HepG2 (cell line): ENCODE measurements around the gene LAMB2. TPM values are rescaled to one million over a fixed set of nuclear protein-coding genes. Genes with fewer than 3 reads are reported as not detected.

Experiments used
- AKAP8 ChIP-seq: sonication (generic); formaldehyde crosslinking; IDR thresholded peaks from 2 replicates; pipeline ENCODE4 v1.5.1; 2020; ENCODE audit warnings: mild to moderate bottlenecking, missing genetic modification reagents
- CEBPG ChIP-seq: IDR thresholded peaks from 2 replicates; pipeline ENCODE4 v1.6.1; 2016
- EP300 ChIP-seq, 3 experiments: sonication (generic) in 1 of 3; formaldehyde crosslinking in 1 of 3; IDR thresholded peaks; 2 replicates each; pipeline versions ENCODE4 v1.5.1 to v1.6.1; 2011 to 2020; ENCODE audit warnings: low read depth in 2 of 3, low read length in 2 of 3, borderline replicate concordance in 1 of 3, improper control_type of control experiment in 1 of 3, mild to moderate bottlenecking in 1 of 3, missing genetic modification reagents in 1 of 3, moderate library complexity in 1 of 3
- FOSL2 ChIP-seq: sonication (generic); formaldehyde crosslinking; IDR thresholded peaks from 2 replicates; pipeline ENCODE4 v1.4.0; 2020; ENCODE audit warnings: missing genetic modification reagents
- FOXP1 ChIP-seq, 2 experiments: fragments of 450-650 bp in 1 of 2; IDR thresholded peaks; 2 replicates each; pipeline ENCODE4 v1.6.1; 2017 to 2018; ENCODE audit warnings: antibody characterized with exemption in 1 of 2
- HDAC2 ChIP-seq: sonication (generic); formaldehyde crosslinking; IDR thresholded peaks from 2 replicates; pipeline ENCODE4 v1.4.0; 2020; ENCODE audit warnings: missing genetic modification reagents
- NCOA2 ChIP-seq: sonication (generic); formaldehyde crosslinking; IDR thresholded peaks from 2 replicates; pipeline ENCODE4 v1.8.0; 2022; ENCODE audit warnings: inconsistent platforms
- NCOR1 ChIP-seq: fragments of 200-600 bp; sonication (generic); IDR thresholded peaks from 2 replicates; pipeline ENCODE4 v1.7.0; 2017; ENCODE audit warnings: antibody characterized with exemption, low read length, borderline replicate concordance
- NR2C2 ChIP-seq: sonication (generic); formaldehyde crosslinking; IDR thresholded peaks from 2 replicates; pipeline ENCODE4 v1.4.0; 2020; ENCODE audit warnings: missing genetic modification reagents, mild to moderate bottlenecking, moderate library complexity, borderline replicate concordance
- NR2F1 ChIP-seq, 2 experiments: fragments of 450-650 bp in 1 of 2; formaldehyde crosslinking in 1 of 2; IDR thresholded peaks; 2 replicates each; pipeline versions ENCODE4 v1.5.0 to v1.6.1; 2016 to 2020; ENCODE audit warnings: mild to moderate bottlenecking in 1 of 2, missing compliant biosample characterization in 1 of 2, missing genetic modification reagents in 1 of 2, moderate library complexity in 1 of 2
- NR2F2 ChIP-seq: IDR thresholded peaks from 2 replicates; pipeline ENCODE4 v1.6.1; 2012; ENCODE audit warnings: low read depth, inconsistent platforms, borderline replicate concordance
- NR2F6 ChIP-seq, 2 experiments: IDR thresholded peaks; 2 replicates each; pipeline ENCODE4 v1.6.1; 2016; ENCODE audit warnings: antibody characterized with exemption in 1 of 2, mild to moderate bottlenecking in 1 of 2
- RARA ChIP-seq: IDR thresholded peaks from 2 replicates; pipeline ENCODE4 v1.6.1; 2016; ENCODE audit warnings: missing genetic modification reagents, missing compliant biosample characterization
- RBM39 ChIP-seq: fragments of 200-400 bp; formaldehyde crosslinking; IDR thresholded peaks from one replicate; pipeline ENCODE4 v1.6.1; 2018; ENCODE audit warnings: antibody characterized with exemption, mild to moderate bottlenecking, low read depth, low read length; ENCODE audit not compliant: poor library complexity, severe bottlenecking
- SALL1 ChIP-seq: sonication (generic); formaldehyde crosslinking; IDR thresholded peaks from 2 replicates; pipeline ENCODE4 v1.8.0; 2022; ENCODE audit warnings: mild to moderate bottlenecking, missing genetic modification reagents
- STAG1 ChIP-seq: sonication (generic); formaldehyde crosslinking; IDR thresholded peaks from 2 replicates; pipeline ENCODE4 v1.4.0; 2020; ENCODE audit warnings: missing genetic modification reagents
- XRCC5 ChIP-seq: fragments of 200-400 bp; formaldehyde crosslinking; optimal IDR thresholded peaks from 2 replicates; pipeline ENCODE3; 2017; ENCODE audit warnings: mild to moderate bottlenecking, low read length
- ZBTB20 ChIP-seq: sonication (generic); formaldehyde crosslinking; IDR thresholded peaks from 2 replicates; pipeline ENCODE4 v1.8.1; 2023; ENCODE audit warnings: missing genetic modification reagents, low read depth, mild to moderate bottlenecking, borderline replicate concordance
- ZMYM2 ChIP-seq: sonication (generic); formaldehyde crosslinking; IDR thresholded peaks from 2 replicates; pipeline ENCODE4 v1.8.0; 2022; ENCODE audit warnings: mild to moderate bottlenecking, missing genetic modification reagents
- ZNF232 ChIP-seq: sonication (generic); formaldehyde crosslinking; IDR thresholded peaks from 2 replicates; pipeline ENCODE4 v1.4.0; 2020; ENCODE audit warnings: missing genetic modification reagents, borderline replicate concordance
- ZSCAN12 ChIP-seq: sonication (generic); formaldehyde crosslinking; IDR thresholded peaks from 2 replicates; pipeline ENCODE4 v1.9.0; 2021; ENCODE audit warnings: mild to moderate bottlenecking, missing genetic modification reagents
- ZSCAN22 ChIP-seq: sonication (generic); formaldehyde crosslinking; IDR thresholded peaks from 2 replicates; pipeline ENCODE4 v1.4.0; 2020; ENCODE audit warnings: mild to moderate bottlenecking, missing genetic modification reagents
- polyA plus RNA-seq, 8 experiments: library from polyadenylated mRNA; depleted of rRNA in 3 of 8; stranded (reverse) in 7 of 8; unstranded in 1 of 8; fragments of >200 nt; fragmentation: Illumina TruSeq in 4 of 8; extraction: Trizol in 4 of 8; gene quantifications; 2 replicates each; pipeline versions ENCODE4 v1.2.1 to v1.2.3, GENCODE V29; 2011 to 2016; ENCODE audit warnings: low read depth in 4 of 8, missing spikeins in 1 of 8, mixed read lengths in 1 of 8; ENCODE audit not compliant: insufficient read depth in 1 of 8
- total RNA-seq, 5 experiments: library from RNA; depleted of rRNA; stranded (reverse); fragments of >200 nt; fragmentation: Illumina TruSeq; extraction: Trizol; gene quantifications; 2 replicates each; pipeline ENCODE4 v1.2.3, GENCODE V29; 2016; ENCODE audit warnings: low read depth in 1 of 5
- TF ChIP-seq, protein P1 (sequence below): sonication (generic); formaldehyde crosslinking; IDR thresholded peaks from 2 replicates; pipeline ENCODE4 v1.5.0; 2020; ENCODE audit warnings: mild to moderate bottlenecking, missing genetic modification reagents
- TF ChIP-seq, protein P2 (sequence below): sonication (generic); formaldehyde crosslinking; IDR thresholded peaks from 2 replicates; pipeline ENCODE4 v1.5.1; 2020; ENCODE audit warnings: mild to moderate bottlenecking, missing genetic modification reagents, moderate library complexity

LAMB2 gene
- total and polyA plus RNA-seq, 2 of the 13 experiments (the other 11 are each of a cell fraction or from before 2014, with no cell fraction given): 208 to 443 TPM

DNA sequence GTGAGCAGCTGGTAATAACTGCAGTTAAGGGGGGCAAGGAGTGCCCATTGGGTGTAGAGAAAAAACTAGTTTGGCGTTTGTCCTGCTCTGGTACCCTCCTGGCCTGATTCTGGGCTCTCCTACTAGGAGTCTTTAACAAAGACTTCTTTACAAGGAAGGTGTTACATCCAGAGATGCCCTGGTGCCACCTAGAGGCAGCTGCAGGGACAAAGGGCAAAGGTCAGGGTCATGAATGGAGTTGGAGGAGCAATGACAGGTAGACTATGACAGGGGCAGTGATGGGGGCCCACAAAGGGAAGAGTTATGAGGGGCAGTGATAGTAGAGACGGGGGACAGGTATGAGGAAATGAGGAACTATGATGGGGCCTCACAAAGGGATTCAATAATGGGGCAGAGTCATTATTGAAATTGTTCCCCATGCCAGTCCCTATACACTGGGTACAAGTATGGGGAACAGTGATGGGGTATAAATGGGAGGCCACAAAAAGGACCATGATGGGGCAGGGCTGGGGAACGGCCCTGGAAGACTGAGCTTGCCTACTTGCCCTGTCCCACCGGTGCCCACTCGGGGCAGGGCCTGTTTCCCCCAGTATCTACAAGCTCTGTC is 25.4 kb upstream of the LAMB2 start (continued):
- peak; percentile 80 for TF ChIP-seq XRCC5
- peak; percentile 95 for TF ChIP-seq NR2C2
- 0 out of 2 replicates have a peak, but pooled peaks have one; percentile 12 for TF ChIP-seq FOSL2 (CRISPR knock-in tag)
- TF ChIP-seq AKAP8 (CRISPR knock-in tag): peak; percentile 9; the same call in 1 of the 2 replicates
- peak; percentile 99 to 100 for TF ChIP-seq NR2F1 (CRISPR knock-in tag; IDR thresholded peaks at IDR 0.05)
- TF ChIP-seq, protein P1, sequence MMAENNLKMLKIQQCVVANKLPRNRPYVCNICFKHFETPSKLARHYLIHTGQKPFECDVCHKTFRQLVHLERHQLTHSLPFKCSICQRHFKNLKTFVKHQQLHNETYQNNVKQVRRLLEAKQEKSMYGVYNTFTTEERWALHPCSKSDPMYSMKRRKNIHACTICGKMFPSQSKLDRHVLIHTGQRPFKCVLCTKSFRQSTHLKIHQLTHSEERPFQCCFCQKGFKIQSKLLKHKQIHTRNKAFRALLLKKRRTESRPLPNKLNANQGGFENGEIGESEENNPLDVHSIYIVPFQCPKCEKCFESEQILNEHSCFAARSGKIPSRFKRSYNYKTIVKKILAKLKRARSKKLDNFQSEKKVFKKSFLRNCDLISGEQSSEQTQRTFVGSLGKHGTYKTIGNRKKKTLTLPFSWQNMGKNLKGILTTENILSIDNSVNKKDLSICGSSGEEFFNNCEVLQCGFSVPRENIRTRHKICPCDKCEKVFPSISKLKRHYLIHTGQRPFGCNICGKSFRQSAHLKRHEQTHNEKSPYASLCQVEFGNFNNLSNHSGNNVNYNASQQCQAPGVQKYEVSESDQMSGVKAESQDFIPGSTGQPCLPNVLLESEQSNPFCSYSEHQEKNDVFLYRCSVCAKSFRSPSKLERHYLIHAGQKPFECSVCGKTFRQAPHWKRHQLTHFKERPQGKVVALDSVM: no peak
- TF ChIP-seq CEBPG (CRISPR knock-in tag): 0 out of 2 replicates have a peak, but pooled peaks have one; percentile 8
- TF ChIP-seq SALL1 (CRISPR knock-in tag): peak; percentile 52; the same call in 1 of the 2 replicates
- TF ChIP-seq ZBTB20 (CRISPR knock-in tag): no peak
- TF ChIP-seq ZMYM2: no peak
- peak; percentile 79 for TF ChIP-seq STAG1 (CRISPR knock-in tag)
- no peak for TF ChIP-seq NCOA2
- peak; percentile 93 for TF ChIP-seq NR2F2
- TF ChIP-seq EP300 (IDR thresholded peaks at IDR 0.05; ENCODE audit: low read depth in 2 of 2, low read length in 2 of 2): peak in 1 of 2 experiments; percentile 27; a peak in 1 of 4 replicates
- no peak for TF ChIP-seq EP300 (CRISPR knock-in tag; IDR thresholded peaks at IDR 0.05; ENCODE audit: borderline replicate concordance)
- TF ChIP-seq RBM39: no peak
- TF ChIP-seq ZSCAN12 (CRISPR knock-in tag): no peak
- TF ChIP-seq ZSCAN22 (CRISPR knock-in tag): no peak
- TF ChIP-seq RARA (CRISPR knock-in tag): peak; percentile 53
- no peak for TF ChIP-seq FOXP1 (IDR thresholded peaks at IDR 0.05)
- no peak for TF ChIP-seq FOXP1 (CRISPR knock-in tag; IDR thresholded peaks at IDR 0.05)
- no peak for TF ChIP-seq ZNF232 (CRISPR knock-in tag)
- TF ChIP-seq, protein P2, sequence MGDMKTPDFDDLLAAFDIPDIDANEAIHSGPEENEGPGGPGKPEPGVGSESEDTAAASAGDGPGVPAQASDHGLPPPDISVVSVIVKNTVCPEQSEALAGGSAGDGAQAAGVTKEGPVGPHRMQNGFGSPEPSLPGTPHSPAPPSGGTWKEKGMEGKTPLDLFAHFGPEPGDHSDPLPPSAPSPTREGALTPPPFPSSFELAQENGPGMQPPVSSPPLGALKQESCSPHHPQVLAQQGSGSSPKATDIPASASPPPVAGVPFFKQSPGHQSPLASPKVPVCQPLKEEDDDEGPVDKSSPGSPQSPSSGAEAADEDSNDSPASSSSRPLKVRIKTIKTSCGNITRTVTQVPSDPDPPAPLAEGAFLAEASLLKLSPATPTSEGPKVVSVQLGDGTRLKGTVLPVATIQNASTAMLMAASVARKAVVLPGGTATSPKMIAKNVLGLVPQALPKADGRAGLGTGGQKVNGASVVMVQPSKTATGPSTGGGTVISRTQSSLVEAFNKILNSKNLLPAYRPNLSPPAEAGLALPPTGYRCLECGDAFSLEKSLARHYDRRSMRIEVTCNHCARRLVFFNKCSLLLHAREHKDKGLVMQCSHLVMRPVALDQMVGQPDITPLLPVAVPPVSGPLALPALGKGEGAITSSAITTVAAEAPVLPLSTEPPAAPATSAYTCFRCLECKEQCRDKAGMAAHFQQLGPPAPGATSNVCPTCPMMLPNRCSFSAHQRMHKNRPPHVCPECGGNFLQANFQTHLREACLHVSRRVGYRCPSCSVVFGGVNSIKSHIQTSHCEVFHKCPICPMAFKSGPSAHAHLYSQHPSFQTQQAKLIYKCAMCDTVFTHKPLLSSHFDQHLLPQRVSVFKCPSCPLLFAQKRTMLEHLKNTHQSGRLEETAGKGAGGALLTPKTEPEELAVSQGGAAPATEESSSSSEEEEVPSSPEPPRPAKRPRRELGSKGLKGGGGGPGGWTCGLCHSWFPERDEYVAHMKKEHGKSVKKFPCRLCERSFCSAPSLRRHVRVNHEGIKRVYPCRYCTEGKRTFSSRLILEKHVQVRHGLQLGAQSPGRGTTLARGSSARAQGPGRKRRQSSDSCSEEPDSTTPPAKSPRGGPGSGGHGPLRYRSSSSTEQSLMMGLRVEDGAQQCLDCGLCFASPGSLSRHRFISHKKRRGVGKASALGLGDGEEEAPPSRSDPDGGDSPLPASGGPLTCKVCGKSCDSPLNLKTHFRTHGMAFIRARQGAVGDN: no peak
- 0 out of 2 replicates have a peak, but pooled peaks have one; percentile 44 for TF ChIP-seq HDAC2 (CRISPR knock-in tag)
- peak; percentile 79 for TF ChIP-seq NCOR1
- peak; percentile 100 for TF ChIP-seq NR2F6 (IDR thresholded peaks at IDR 0.05)
- peak; percentile 100 for TF ChIP-seq NR2F6 (CRISPR knock-in tag; IDR thresholded peaks at IDR 0.05)
